Esophagus squamous epithelium (tissue), 4 donors: ENCODE results near the gene ADGRB3.

ENCODE experiments used
- CTCF ChIP-seq, 6 experiments: fragments of 450-650 bp in 4 of 6; fragments of 200-600 bp in 2 of 6; sonication (generic) in 2 of 6; IDR thresholded peaks; one replicate each; pipeline ENCODE4 v1.5.1; 2016 to 2019; ENCODE audit warnings: antibody characterized with exemption in 6 of 6, mild to moderate bottlenecking in 4 of 6, moderate library complexity in 4 of 6
- POLR2A ChIP-seq, 4 donors: fragments of 450-650 bp; IDR thresholded peaks; one replicate each; pipeline ENCODE4 v1.6.1; 2017; ENCODE audit warnings: antibody characterized with exemption in 4 of 4, mild to moderate bottlenecking in 4 of 4, moderate library complexity in 3 of 4

- TF ChIP-seq CTCF (IDR thresholded peaks at IDR 0.05) (no peak), POLR2A (IDR thresholded peaks at IDR 0.05) (no peak)
Observed at GRCh38 chr6:69286331-69286730, 651.2 kb downstream of the ADGRB3 start.
